ENCODE measurements around the gene PTGR1.

DNA sequence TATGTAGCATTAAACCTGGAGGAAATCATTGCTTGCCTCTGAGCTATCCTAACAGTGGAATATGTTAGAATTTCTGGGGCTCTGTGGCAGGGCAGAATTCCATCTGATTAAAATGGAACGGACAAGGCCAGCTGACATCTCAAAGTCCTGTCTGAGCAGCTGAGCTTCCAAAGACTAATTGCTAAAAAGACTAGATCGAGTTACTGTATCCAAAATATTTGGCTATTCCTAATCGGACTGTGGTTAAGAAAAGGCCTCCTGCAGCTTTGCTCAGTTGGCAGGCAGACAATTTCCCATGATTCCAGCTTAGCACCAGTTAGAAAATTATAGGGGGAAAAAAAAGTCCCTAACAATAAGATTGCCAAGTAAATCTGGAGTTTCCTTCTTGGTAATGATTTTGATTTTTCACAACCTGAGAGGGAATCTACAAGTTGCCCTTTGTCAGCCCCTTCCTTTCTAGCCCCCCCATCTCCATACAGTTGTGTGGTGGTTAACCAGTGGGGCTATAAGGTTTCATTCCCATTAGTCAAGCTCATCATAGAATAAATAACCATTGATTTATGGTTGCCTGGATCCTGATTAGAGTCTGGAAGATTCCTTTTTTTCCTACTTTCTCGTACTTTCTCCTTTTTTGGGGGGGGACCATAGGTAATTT, 26.4 kb downstream of the PTGR1 start:
- TF ChIP-seq, protein P1, sequence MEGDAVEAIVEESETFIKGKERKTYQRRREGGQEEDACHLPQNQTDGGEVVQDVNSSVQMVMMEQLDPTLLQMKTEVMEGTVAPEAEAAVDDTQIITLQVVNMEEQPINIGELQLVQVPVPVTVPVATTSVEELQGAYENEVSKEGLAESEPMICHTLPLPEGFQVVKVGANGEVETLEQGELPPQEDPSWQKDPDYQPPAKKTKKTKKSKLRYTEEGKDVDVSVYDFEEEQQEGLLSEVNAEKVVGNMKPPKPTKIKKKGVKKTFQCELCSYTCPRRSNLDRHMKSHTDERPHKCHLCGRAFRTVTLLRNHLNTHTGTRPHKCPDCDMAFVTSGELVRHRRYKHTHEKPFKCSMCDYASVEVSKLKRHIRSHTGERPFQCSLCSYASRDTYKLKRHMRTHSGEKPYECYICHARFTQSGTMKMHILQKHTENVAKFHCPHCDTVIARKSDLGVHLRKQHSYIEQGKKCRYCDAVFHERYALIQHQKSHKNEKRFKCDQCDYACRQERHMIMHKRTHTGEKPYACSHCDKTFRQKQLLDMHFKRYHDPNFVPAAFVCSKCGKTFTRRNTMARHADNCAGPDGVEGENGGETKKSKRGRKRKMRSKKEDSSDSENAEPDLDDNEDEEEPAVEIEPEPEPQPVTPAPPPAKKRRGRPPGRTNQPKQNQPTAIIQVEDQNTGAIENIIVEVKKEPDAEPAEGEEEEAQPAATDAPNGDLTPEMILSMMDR (IDR thresholded peaks at IDR 0.05), result no peak
- TF ChIP-seq POLR2A (IDR thresholded peaks at IDR 0.05), result no peak

Data from uterus (tissue), 2 donors.